Panc1 (cell line): ENCODE results near the gene MCM3AP.

ENCODE experiments used
- CTCF ChIP-seq: fragments of 450-650 bp; IDR thresholded peaks from 2 replicates; pipeline ENCODE4 v1.5.1; 2017; ENCODE audit warnings: mild to moderate bottlenecking
- POLR2AphosphoS5 ChIP-seq: IDR thresholded peaks from 2 replicates; pipeline ENCODE4 v1.6.1; 2012; ENCODE audit warnings: mild to moderate bottlenecking, low read depth, low read length, moderate library complexity
- SIN3A ChIP-seq: IDR thresholded peaks from 2 replicates; pipeline ENCODE4 v1.6.1; 2012; ENCODE audit warnings: low read depth, mild to moderate bottlenecking, low read length, moderate library complexity, borderline replicate concordance; ENCODE audit not compliant: insufficient read depth

GRCh38 chr21:46211786-46212720 is 73.4 kb downstream of the MCM3AP start:
- TF ChIP-seq CTCF: no peak
- TF ChIP-seq SIN3A: no peak
- TF ChIP-seq POLR2AphosphoS5: no peak
